ENCODE results near the gene SUPT5H.
A peak's percentile ranks its signal among the peaks of the same experiment; 100 is the strongest.

The SUPT5H gene

DNA sequence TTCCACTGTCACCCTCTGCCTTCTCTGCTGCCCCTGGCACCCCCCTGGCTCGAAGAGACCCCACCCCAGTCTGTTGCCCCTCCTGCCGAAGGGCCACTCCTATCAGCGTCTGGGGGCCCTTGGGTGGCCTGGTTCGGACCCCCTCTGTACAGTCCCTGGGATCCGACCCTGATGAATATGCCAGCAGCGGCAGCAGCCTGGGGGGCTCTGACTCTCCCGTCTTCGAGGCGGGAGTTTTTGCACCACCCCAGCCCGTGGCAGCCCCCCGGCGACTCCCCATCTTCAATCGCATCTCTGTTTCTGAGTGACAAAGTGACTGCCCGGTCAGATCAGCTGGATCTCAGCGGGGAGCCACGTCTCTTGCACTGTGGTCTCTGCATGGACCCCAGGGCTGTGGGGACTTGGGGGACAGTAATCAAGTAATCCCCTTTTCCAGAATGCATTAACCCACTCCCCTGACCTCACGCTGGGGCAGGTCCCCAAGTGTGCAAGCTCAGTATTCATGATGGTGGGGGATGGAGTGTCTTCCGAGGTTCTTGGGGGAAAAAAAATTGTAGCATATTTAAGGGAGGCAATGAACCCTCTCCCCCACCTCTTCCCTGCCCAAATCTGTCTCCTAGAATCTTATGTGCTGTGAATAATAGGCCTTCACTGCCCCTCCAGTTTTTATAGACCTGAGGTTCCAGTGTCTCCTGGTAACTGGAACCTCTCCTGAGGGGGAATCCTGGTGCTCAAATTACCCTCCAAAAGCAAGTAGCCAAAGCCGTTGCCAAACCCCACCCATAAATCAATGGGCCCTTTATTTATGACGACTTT is 36.8 kb upstream of the SUPT5H start:
- no peak for DNase-seq
- Histone ChIP-seq H3K9me3 (no peaks in the 10 kb centered on the region), H3K27ac (peak overlapping the region; percentile 99 to 100), H3K4me1 (peaks cover 0 to 37% (median 31%) of the 10 kb centered on the region in 4 donors), H3K36me3 (peaks cover 21 to 22% (median 21%) of the 10 kb centered on the region in 3 donors), H3K27me3 (no peaks in the 10 kb centered on the region), H3K4me3 (peak overlapping the region; percentile 92 to 96)
- TF ChIP-seq, protein P1, sequence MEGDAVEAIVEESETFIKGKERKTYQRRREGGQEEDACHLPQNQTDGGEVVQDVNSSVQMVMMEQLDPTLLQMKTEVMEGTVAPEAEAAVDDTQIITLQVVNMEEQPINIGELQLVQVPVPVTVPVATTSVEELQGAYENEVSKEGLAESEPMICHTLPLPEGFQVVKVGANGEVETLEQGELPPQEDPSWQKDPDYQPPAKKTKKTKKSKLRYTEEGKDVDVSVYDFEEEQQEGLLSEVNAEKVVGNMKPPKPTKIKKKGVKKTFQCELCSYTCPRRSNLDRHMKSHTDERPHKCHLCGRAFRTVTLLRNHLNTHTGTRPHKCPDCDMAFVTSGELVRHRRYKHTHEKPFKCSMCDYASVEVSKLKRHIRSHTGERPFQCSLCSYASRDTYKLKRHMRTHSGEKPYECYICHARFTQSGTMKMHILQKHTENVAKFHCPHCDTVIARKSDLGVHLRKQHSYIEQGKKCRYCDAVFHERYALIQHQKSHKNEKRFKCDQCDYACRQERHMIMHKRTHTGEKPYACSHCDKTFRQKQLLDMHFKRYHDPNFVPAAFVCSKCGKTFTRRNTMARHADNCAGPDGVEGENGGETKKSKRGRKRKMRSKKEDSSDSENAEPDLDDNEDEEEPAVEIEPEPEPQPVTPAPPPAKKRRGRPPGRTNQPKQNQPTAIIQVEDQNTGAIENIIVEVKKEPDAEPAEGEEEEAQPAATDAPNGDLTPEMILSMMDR (IDR thresholded peaks at IDR 0.05): no peak
- intact Hi-C loops (cut with DNase I; ENCODE audit: low total_unique reads): no loop called here

DNA sequence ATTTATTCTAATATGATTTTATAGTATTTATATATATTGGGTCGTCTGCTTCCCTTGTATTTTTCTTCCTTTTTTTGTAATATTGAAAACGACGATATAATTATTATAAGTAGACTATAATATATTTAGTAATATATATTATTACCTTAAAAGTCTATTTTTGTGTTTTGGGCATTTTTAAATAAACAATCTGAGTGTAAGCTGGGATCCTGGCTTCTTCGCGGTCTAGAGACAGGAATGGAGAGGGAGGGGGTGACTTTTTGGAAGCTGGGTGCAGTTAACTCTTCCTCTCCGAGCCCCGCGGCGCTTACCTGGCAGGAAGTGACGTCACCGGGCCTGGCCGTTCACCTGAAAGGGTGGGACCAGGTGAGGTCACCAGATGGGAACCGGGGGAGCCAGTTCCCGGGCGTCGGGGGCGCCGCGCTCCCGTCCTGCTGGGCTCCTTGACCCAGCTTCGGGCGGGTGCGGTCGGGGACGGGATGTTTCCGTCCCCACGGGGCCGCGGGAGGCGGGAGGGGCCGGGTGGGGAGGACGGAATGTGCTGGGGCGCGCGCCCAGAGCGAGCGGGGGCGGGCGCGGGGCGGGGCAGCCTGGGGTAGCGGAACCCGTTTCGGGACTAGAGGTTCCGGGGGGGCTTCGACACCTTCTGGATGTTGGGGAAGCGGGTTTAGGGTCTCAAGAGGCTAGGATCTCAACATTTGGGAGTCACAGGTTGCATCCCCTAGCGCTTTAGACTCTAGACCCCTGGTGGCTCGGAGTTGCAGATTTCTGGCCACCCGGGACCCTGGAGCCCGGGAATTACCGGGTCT is 36.0 kb upstream of the SUPT5H start:
- peak; percentile 90 to 97 for DNase-seq
- H3K36me3 ChIP-seq: peaks cover 21 to 22% (median 21%) of the 10 kb centered on the region in 3 donors
- H3K4me3 ChIP-seq: peak overlapping the region; percentile 92 to 96
- H3K4me1 ChIP-seq: peaks cover 0 to 39% (median 29%) of the 10 kb centered on the region in 4 donors
- peak overlapping the region; percentile 99 to 100 for H3K27ac ChIP-seq
- H3K27me3 ChIP-seq: no peaks in the 10 kb centered on the region
- intact Hi-C loops (cut with DNase I; ENCODE audit: low total_unique reads): no loop called here
- no peaks in the 10 kb centered on the region for H3K9me3 ChIP-seq
- TF ChIP-seq, protein P1 (IDR thresholded peaks at IDR 0.05): no peak

DNA sequence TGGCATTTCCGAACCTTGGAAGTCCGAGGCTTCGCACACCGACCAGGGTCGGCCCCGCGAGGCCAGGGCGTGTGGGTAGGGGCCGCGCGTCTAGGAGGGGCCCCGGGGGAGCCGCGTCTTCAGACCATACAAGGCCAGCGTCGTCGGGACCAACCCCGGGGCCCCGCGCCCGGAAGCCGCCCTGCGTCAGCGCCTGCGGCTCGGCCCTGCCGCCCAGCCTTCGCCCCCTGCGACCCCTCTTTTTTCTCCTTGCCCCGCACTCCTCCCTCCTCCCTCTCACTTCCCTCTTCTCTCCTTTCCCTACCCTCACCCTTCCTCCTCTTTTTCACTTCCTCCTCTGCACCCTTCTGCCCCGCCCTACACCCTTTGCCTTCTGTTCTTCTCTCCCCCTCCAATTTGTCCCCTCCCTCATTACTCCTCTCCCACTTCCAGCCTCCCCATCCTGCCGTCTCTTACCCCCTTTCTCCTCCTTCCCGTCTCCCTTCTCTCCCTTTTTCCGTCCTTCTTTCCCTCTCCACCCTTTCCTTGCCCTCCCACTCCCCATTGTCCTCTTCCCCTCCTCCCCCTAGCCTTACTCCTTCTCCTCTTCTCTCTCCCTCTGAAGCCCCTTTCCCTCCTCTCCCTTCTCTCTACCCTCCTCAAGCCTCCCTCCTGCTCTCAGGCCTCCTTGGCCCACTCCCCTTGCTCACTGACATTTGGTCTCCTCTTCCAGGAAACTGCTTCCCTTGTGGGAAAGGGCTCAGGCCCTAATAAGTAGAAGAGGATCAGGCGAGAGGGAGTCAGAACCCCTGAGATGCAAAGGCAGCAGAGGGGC is 35.2 kb upstream of the SUPT5H start:
- H3K4me1 ChIP-seq: peaks cover 0 to 39% (median 31%) of the 10 kb centered on the region in 4 donors
- no peaks in the 10 kb centered on the region for H3K9me3 ChIP-seq
- H3K27ac ChIP-seq: peak overlapping the region; percentile 99 to 100
- intact Hi-C loops (cut with DNase I; ENCODE audit: low total_unique reads): no loop called here
- H3K27me3 ChIP-seq: no peaks in the 10 kb centered on the region
- DNase-seq: peak; percentile 84 to 93
- H3K4me3 ChIP-seq: peak overlapping the region; percentile 92 to 96
- peaks cover 21 to 22% (median 21%) of the 10 kb centered on the region in 3 donors for H3K36me3 ChIP-seq
- TF ChIP-seq, protein P1 (IDR thresholded peaks at IDR 0.05): peak in 1 of 2 experiments; percentile 26

DNA sequence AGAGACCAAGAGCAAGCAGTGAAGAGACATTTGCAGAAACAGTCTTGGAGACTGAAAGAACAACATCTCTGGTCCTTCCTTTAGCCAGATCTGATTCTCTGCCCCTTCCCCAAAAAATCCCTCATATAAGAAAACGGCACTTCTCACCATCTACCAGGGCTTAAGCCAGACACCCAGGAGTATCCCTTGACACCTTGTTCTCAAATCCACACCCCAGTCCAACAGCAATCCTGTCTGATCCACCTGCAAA is 34.6 kb upstream of the SUPT5H start:
- H3K27me3 ChIP-seq: no peaks in the 10 kb centered on the region
- H3K9me3 ChIP-seq: no peaks in the 10 kb centered on the region
- peak overlapping the region; percentile 92 to 96 for H3K4me3 ChIP-seq
- H3K4me1 ChIP-seq: peaks cover 0 to 39% (median 31%) of the 10 kb centered on the region in 4 donors
- H3K36me3 ChIP-seq: peaks cover 21 to 23% (median 21%) of the 10 kb centered on the region in 3 donors
- TF ChIP-seq, protein P1 (IDR thresholded peaks at IDR 0.05): no peak
- H3K27ac ChIP-seq: peak overlapping the region; percentile 99 to 100
- intact Hi-C loops (cut with DNase I; ENCODE audit: low total_unique reads): no loop called here
- no peak for DNase-seq

DNA sequence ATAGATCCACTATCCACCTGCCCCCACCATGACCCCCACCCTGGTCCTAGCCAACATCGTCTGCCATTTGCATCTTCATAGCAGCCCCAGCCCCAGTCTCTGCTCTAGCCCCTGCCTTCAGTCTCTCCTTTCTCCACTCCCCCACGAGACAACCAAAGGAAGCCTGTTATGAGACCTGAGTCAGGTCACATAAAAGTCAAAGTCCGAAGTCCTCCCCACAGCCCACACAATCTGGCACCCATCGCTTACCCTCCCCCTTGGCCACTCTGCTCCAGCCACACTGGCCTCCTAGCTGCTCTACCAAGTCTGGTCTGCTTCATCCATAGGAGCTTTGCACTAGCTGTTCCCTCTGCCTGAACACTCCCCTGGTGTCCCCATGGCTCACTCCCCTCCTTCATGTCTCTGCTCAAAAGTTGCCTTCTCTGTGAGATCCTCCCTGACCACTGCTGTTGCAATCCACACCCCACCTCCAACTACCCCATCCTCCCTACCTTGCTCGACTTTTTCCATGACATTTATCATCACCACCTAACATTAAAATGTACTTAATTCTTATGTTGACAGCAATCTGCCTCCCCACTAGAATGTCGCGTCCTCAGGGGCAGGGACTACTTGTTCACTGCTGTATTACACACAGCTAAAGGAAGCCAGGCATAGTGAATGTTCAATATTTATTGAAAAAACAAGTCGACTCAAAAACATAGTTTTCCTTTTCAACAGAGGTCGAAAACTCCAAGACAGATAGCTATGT is 34.1 kb upstream of the SUPT5H start:
- TF ChIP-seq, protein P1 (IDR thresholded peaks at IDR 0.05): no peak
- H3K9me3 ChIP-seq: no peaks in the 10 kb centered on the region
- intact Hi-C loops (cut with DNase I; ENCODE audit: low total_unique reads): no loop called here
- peaks cover 21 to 28% (median 23%) of the 10 kb centered on the region in 3 donors for H3K36me3 ChIP-seq
- DNase-seq: peak; percentile 69 to 85
- peak overlapping the region; percentile 99 to 100 for H3K27ac ChIP-seq
- H3K4me3 ChIP-seq: peak overlapping the region; percentile 92 to 96
- no peaks in the 10 kb centered on the region for H3K27me3 ChIP-seq
- H3K4me1 ChIP-seq: peaks cover 0 to 40% (median 34%) of the 10 kb centered on the region in 4 donors
